AG10803 (cell line): Measurements from ENCODE around the gene SAMD13.

Experiments used
- DNase-seq: peaks from one replicate; pipeline ENCODE4 v3.0.0; 2010; ENCODE audit warnings: low read depth
- H3K4me3 ChIP-seq: 2 replicates; pipeline ENCODE4 v1.5.1; 2011; ENCODE audit warnings: mild to moderate bottlenecking, low read length, control low read depth
- CTCF ChIP-seq: conservative IDR thresholded peaks from 2 replicates; pipeline ENCODE4 v1.5.1; 2011; ENCODE audit warnings: mild to moderate bottlenecking, low read length, control low read depth, inconsistent platforms

SAMD13 gene

GRCh38 chr1:84269306-84269705, 32.2 kb upstream of the SAMD13 start:
- no peak overlapping the region for H3K4me3 ChIP-seq
- TF ChIP-seq CTCF: no peak
- DNase-seq: no peak

- H3K4me3 ChIP-seq: no peak overlapping the region
- peak; percentile 44 for DNase-seq
- no peak for TF ChIP-seq CTCF
Measured at GRCh38 chr1:84271441-84272151, 29.9 kb upstream of the SAMD13 start.

- DNase-seq: no peak
- no peak for TF ChIP-seq CTCF
- H3K4me3 ChIP-seq: no peak overlapping the region
Measured at GRCh38 chr1:84272401-84272800, 29.1 kb upstream of the SAMD13 start.

- DNase-seq: no peak
- H3K4me3 ChIP-seq: no peak overlapping the region
- TF ChIP-seq CTCF: no peak
Measured at GRCh38 chr1:84277343-84278059, 24.0 kb upstream of the SAMD13 start.

- DNase-seq: no peak
- TF ChIP-seq CTCF: no peak
- H3K4me3 ChIP-seq: no peak overlapping the region
Measured at GRCh38 chr1:84278905-84279304, 22.6 kb upstream of the SAMD13 start.

- H3K4me3 ChIP-seq: no peak overlapping the region
- TF ChIP-seq CTCF: no peak
- no peak for DNase-seq
Measured at GRCh38 chr1:84280912-84281311, 20.6 kb upstream of the SAMD13 start.

- H3K4me3 ChIP-seq: no peak overlapping the region
- DNase-seq: no peak
- TF ChIP-seq CTCF: no peak
Measured at GRCh38 chr1:84282780-84283333, 18.7 kb upstream of the SAMD13 start.
